Fibroblast of lung (primary cell): ENCODE data around the gene CDK11B. TPM values are rescaled to one million over a fixed set of nuclear protein-coding genes. Genes with fewer than 3 reads are reported as not detected.

Source experiments
- DNase-seq, 2 donors: peaks; one replicate each; pipeline versions ENCODE4 v3.0.0 to v3.0.0-alpha.2; 2010; ENCODE audit warnings: low read depth in 2 of 2
- H2AFZ ChIP-seq: 2 replicates; pipeline ENCODE4 v1.5.1; 2012; ENCODE audit warnings: low read length, control low read depth, inconsistent platforms
- H3K27ac ChIP-seq: 2 replicates; pipeline ENCODE4 v1.5.1; 2011; ENCODE audit warnings: low read length, control low read depth; ENCODE audit not compliant: insufficient read depth
- H3K27me3 ChIP-seq: 2 replicates; pipeline ENCODE4 v1.5.1; 2011; ENCODE audit warnings: mild to moderate bottlenecking, low read length; ENCODE audit not compliant: control insufficient read depth, insufficient read depth
- H3K36me3 ChIP-seq: 2 replicates; pipeline ENCODE4 v1.5.1; 2011; ENCODE audit warnings: low read length; ENCODE audit not compliant: control insufficient read depth, insufficient read depth
- H3K4me1 ChIP-seq: 2 replicates; pipeline ENCODE4 v1.5.1; 2011; ENCODE audit warnings: low read length; ENCODE audit not compliant: control insufficient read depth, insufficient read depth; ENCODE audit errors: extremely low read depth
- H3K4me2 ChIP-seq: 2 replicates; pipeline ENCODE4 v1.5.1; 2011; ENCODE audit warnings: low read length, control low read depth; ENCODE audit not compliant: insufficient read depth; ENCODE audit errors: extremely low read depth
- H3K4me3 ChIP-seq, 4 experiments: fragments of 200-600 bp in 1 of 4; sonication (generic) in 1 of 4; replicated peaks in 1 of 4; 2 replicates each; pipeline ENCODE4 v1.5.1; 2011 to 2016; ENCODE audit warnings: low read length in 4 of 4, low read depth in 3 of 4, mild to moderate bottlenecking in 3 of 4, control low read depth in 2 of 4, inconsistent platforms in 1 of 4, mixed read lengths in 1 of 4; ENCODE audit not compliant: insufficient read depth in 1 of 4; ENCODE audit errors: control extremely low read depth in 1 of 4
- H3K79me2 ChIP-seq: 2 replicates; pipeline ENCODE4 v1.5.1; 2012; ENCODE audit warnings: mild to moderate bottlenecking, low read length, inconsistent platforms; ENCODE audit not compliant: control insufficient read depth, insufficient read depth
- H3K9ac ChIP-seq: 2 replicates; pipeline ENCODE4 v1.5.1; 2011; ENCODE audit warnings: mild to moderate bottlenecking, low read length, control low read depth; ENCODE audit not compliant: insufficient read depth
- H3K9me3 ChIP-seq: 2 replicates; pipeline ENCODE4 v1.5.1; 2012; ENCODE audit warnings: low read depth, low read length; ENCODE audit not compliant: control insufficient read depth, insufficient read depth
- H4K20me1 ChIP-seq: 2 replicates; pipeline ENCODE4 v1.5.1; 2011; ENCODE audit warnings: low read length; ENCODE audit not compliant: control insufficient read depth, insufficient read depth; ENCODE audit errors: extremely low read depth
- CTCF ChIP-seq, 2 donors: IDR thresholded peaks in 1 of 2; conservative IDR thresholded peaks in 1 of 2; 1 replicate in 1 of 2; 2 replicates in 1 of 2; pipeline ENCODE4 v1.5.1; 2011 to 2012; ENCODE audit warnings: low read length in 2 of 2, control low read depth in 1 of 2, inconsistent platforms in 1 of 2, low read depth in 1 of 2, mild to moderate bottlenecking in 1 of 2
- EZH2 ChIP-seq: IDR thresholded peaks from 2 replicates; pipeline ENCODE4 v1.5.1; 2012; ENCODE audit warnings: low read length, control low read depth, mild to moderate bottlenecking; ENCODE audit errors: missing control alignments
- polyA plus RNA-seq, 2 donors: library from polyadenylated mRNA; depleted of rRNA in 1 of 2; stranded (reverse) in 1 of 2; unstranded in 1 of 2; fragments of >200 nt; gene quantifications; 2 replicates each; pipeline ENCODE4 v1.2.1, GENCODE V29; 2011 to 2012; ENCODE audit warnings: missing spikeins in 1 of 2
- total RNA-seq: library from RNA; depleted of rRNA; stranded (reverse); fragments of >200 nt; gene quantifications from 2 replicates; pipeline ENCODE4 v1.2.1, GENCODE V29; 2014

CDK11B gene
- total and polyA plus RNA-seq, 2 donors (not counting 1 experiment from before 2014, with no cell fraction given), result 2.5 to 9.7 TPM

DNA sequence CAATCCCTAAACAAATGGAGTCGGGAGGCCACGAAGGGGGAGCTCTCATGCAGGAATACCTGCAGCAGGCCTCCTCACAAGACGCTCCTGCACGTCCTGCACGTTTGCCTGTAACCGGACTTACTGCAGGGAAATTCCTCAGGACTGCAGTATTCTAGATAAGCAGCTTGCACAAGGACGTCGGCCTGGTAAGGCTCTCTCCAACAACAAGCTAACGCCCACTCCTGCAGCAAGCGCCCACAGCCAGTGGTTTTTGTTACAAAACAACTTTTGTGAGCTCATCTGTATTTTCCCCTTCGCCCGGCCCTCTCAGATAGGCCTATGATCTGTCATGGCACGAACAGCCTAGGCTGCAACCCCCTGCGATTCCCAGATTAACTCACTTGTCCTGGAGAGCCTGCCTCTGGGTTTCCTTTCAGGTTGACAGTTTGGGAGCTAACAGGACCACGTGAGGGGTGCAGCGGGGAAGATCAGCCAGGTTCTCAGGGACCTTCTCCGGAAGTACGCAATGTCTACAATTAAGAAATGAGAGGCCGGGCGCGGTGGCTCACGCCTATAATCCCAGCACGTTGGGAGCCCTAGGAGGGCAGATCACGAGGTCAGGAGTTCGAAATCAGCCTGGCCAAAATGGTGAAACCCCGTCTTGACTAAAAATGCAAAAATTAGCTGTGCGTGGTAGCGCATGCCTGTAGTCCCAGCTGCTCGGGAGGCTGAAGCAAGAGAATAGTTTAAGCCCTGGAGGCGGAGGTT lies 44.4 kb downstream of the CDK11B start:
- peak overlapping the region; percentile 100 for H3K27ac ChIP-seq
- peaks cover 10% of the 10 kb centered on the region for H3K4me1 ChIP-seq
- peak overlapping the region; percentile 92 for H3K4me2 ChIP-seq
- H3K9me3 ChIP-seq, result no peaks in the 10 kb centered on the region
- no peaks in the 10 kb centered on the region for H4K20me1 ChIP-seq
- peaks cover 20% of the 10 kb centered on the region for H3K79me2 ChIP-seq
- no peak overlapping the region for H2AFZ ChIP-seq
- H3K27me3 ChIP-seq, result no peaks in the 10 kb centered on the region
- H3K4me3 ChIP-seq, result peak overlapping the region; percentile 73 to 98 (median 86)
- DNase-seq, result peak; percentile 62 to 90
- H3K36me3 ChIP-seq, result peaks cover 4% of the 10 kb centered on the region
- H3K9ac ChIP-seq, result peak overlapping the region; percentile 100
- TF ChIP-seq EZH2 (no peak), CTCF (conservative IDR thresholded peaks at IDR 0.05 in 1 of 2, IDR thresholded peaks at IDR 0.05 in 1 of 2; ENCODE audit: low read depth in 1 of 2, low read length in 2 of 2) (no peak)

- Histone ChIP-seq H3K79me2 (peaks cover 20% of the 10 kb centered on the region), H3K27ac (no peak overlapping the region), H3K4me2 (peak overlapping the region; percentile 92), H2AFZ (no peak overlapping the region), H3K4me3 (peak overlapping the region in 3 of 4 experiments; percentile 73 to 98 (median 84)), H3K36me3 (peaks cover 4% of the 10 kb centered on the region), H3K27me3 (no peaks in the 10 kb centered on the region), H3K4me1 (peaks cover 10% of the 10 kb centered on the region), H3K9ac (no peak overlapping the region), H4K20me1 (no peaks in the 10 kb centered on the region), H3K9me3 (no peaks in the 10 kb centered on the region)
- TF ChIP-seq CTCF (conservative IDR thresholded peaks at IDR 0.05 in 1 of 2, IDR thresholded peaks at IDR 0.05 in 1 of 2; ENCODE audit: low read depth in 1 of 2, low read length in 2 of 2) (no peak), EZH2 (no peak)
- no peak for DNase-seq
Observed at GRCh38 chr1:1613509-1614082, 45.2 kb downstream of the CDK11B start.

DNA sequence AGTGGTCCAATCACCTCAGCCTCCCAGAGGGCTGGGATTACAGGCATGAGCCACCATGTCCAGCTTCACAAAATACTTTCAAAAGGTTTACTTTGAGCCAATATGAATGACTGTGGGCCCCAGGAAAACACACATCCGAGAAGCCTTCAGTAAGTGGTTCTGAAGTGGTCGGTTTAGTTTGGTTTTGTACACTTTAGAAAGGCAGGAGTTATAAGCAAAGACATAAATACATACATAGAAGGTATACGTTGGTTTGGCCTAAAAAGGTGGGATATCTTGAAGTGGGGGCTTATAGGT lies 46.8 kb downstream of the CDK11B start:
- Histone ChIP-seq H3K9me3 (no peaks in the 10 kb centered on the region), H3K4me3 (no peak overlapping the region), H2AFZ (no peak overlapping the region), H3K36me3 (no peaks in the 10 kb centered on the region), H3K4me2 (no peak overlapping the region), H3K79me2 (peaks cover 17% of the 10 kb centered on the region), H3K27ac (no peak overlapping the region), H3K4me1 (peaks cover 9% of the 10 kb centered on the region), H3K9ac (no peak overlapping the region), H4K20me1 (no peaks in the 10 kb centered on the region), H3K27me3 (no peaks in the 10 kb centered on the region)
- TF ChIP-seq EZH2 (no peak), CTCF (conservative IDR thresholded peaks at IDR 0.05 in 1 of 2, IDR thresholded peaks at IDR 0.05 in 1 of 2; ENCODE audit: low read depth in 1 of 2, low read length in 2 of 2) (no peak)
- DNase-seq, result no peak
